Prostate gland (tissue), 2 donors: Measurements from ENCODE around the gene PROM2. TPM values are rescaled to one million over a fixed set of nuclear protein-coding genes. Genes with fewer than 3 reads are reported as not detected.

Experiments used
- DNase-seq: peaks from one replicate; pipeline ENCODE4 v3.0.0-alpha.2; 2019; ENCODE audit warnings: low spot score
- H3K27ac ChIP-seq, 2 donors: fragments of 200-600 bp; sonication (generic); 2 replicates each; pipeline ENCODE4 v1.5.1; 2017 to 2019
- H3K27me3 ChIP-seq: fragments of 200-600 bp; sonication (generic); replicated peaks from 2 replicates; pipeline ENCODE4 v1.5.1; 2019; ENCODE audit not compliant: insufficient read depth
- H3K36me3 ChIP-seq, 2 donors: fragments of 200-600 bp; sonication (generic); 1 replicate in 1 of 2; 2 replicates in 1 of 2; pipeline versions ENCODE4 v1.5.1 to v1.8.1; 2017 to 2019
- H3K4me1 ChIP-seq: fragments of 200-600 bp; sonication (generic); replicated peaks from 2 replicates; pipeline ENCODE4 v1.5.1; 2019
- H3K4me3 ChIP-seq, 2 donors: fragments of 200-600 bp; sonication (generic); 2 replicates each; pipeline ENCODE4 v1.5.1; 2017 to 2019
- H3K9me3 ChIP-seq: fragments of 200-600 bp; sonication (generic); 2 replicates; pipeline ENCODE4 v1.5.1; 2017
- CTCF ChIP-seq, 4 experiments: fragments of 200-600 bp in 2 of 4; fragments of 450-650 bp in 2 of 4; sonication (generic) in 2 of 4; IDR thresholded peaks; 1 replicate in 3 of 4; 2 replicates in 1 of 4; pipeline ENCODE4 v1.5.1; 2016 to 2019; ENCODE audit warnings: antibody characterized with exemption in 4 of 4, mild to moderate bottlenecking in 2 of 4, moderate library complexity in 2 of 4
- POLR2A ChIP-seq: fragments of 450-650 bp; IDR thresholded peaks from one replicate; pipeline ENCODE4 v1.6.1; 2016; ENCODE audit warnings: antibody characterized with exemption, mild to moderate bottlenecking
- POLR2AphosphoS5 ChIP-seq: sonication (generic); formaldehyde crosslinking; IDR thresholded peaks from one replicate; pipeline ENCODE4 v1.6.1; 2017; ENCODE audit warnings: antibody characterized with exemption
- WGBS: methylation state at CpG from one replicate; pipeline ENCODE4 v1.1.5; 2018; 5-methylcytosine and 5-hydroxymethylcytosine counted together
- intact Hi-C: fragments of 100-400 bp; cut with DNase I; formaldehyde crosslinking; loops from one replicate; pipeline ENCODE4 v1.14.2; 2022
- total RNA-seq, 2 donors: library from RNA; depleted of rRNA; stranded (reverse); fragments of >200 nt; gene quantifications; one replicate each; pipeline ENCODE4 v1.1.0, GENCODE V29; 2016

Gene PROM2
- total RNA-seq, 2 donors from 2014 or later: 43.4 to 80.1 TPM

- TF ChIP-seq POLR2A (no peak), POLR2AphosphoS5 (no peak), CTCF (IDR thresholded peaks at IDR 0.05) (no peak)
- intact Hi-C loops: no loop called here
- DNase-seq: no peak
These were observed 39.9 kb upstream of the PROM2 start for GRCh38 chr2:95234286-95234785.

GRCh38 chr2:95234816-95235215 is 39.4 kb upstream of the PROM2 start:
- intact Hi-C loops: no loop called here
- WGBS: 94% methylated on average over 3 of the region's 3 CpGs
- no peak for DNase-seq
- H3K4me1 ChIP-seq: no peaks in the 10 kb centered on the region
- no peaks in the 10 kb centered on the region for H3K36me3 ChIP-seq
- no peak for TF ChIP-seq CTCF (IDR thresholded peaks at IDR 0.05)
- no peak for TF ChIP-seq POLR2AphosphoS5
- no peak for TF ChIP-seq POLR2A
- H3K27me3 ChIP-seq: no peaks in the 10 kb centered on the region
- no peak overlapping the region for H3K4me3 ChIP-seq
- no peaks in the 10 kb centered on the region for H3K9me3 ChIP-seq
- H3K27ac ChIP-seq: no peak overlapping the region

More at GRCh38 chr2:95234286-95234785, 39.9 kb upstream of the PROM2 start:
- no peaks in the 10 kb centered on the region for H3K36me3 ChIP-seq
- 79% methylated on average over 5 of the region's 5 CpGs for WGBS
- no peaks in the 10 kb centered on the region for H3K4me1 ChIP-seq
- H3K9me3 ChIP-seq: no peaks in the 10 kb centered on the region
- no peak overlapping the region for H3K27ac ChIP-seq
- H3K4me3 ChIP-seq: no peak overlapping the region
- H3K27me3 ChIP-seq: no peaks in the 10 kb centered on the region

- Histone ChIP-seq H3K27ac (no peak overlapping the region), H3K9me3 (no peaks in the 10 kb centered on the region), H3K4me3 (no peak overlapping the region), H3K36me3 (no peaks in the 10 kb centered on the region), H3K4me1 (no peaks in the 10 kb centered on the region), H3K27me3 (no peaks in the 10 kb centered on the region)
- DNase-seq: no peak
- no peak for TF ChIP-seq POLR2A
- no peak for TF ChIP-seq CTCF (IDR thresholded peaks at IDR 0.05)
- TF ChIP-seq POLR2AphosphoS5: no peak
- intact Hi-C loops: no loop called here
These were observed 36.1 kb upstream of the PROM2 start for GRCh38 chr2:95238131-95238530.

GRCh38 chr2:95240091-95240490 is 34.2 kb upstream of the PROM2 start:
- no peaks in the 10 kb centered on the region for H3K4me1 ChIP-seq

More at GRCh38 chr2:95240091-95240490, 34.2 kb upstream of the PROM2 start:
- Histone ChIP-seq H3K36me3 (no peaks in the 10 kb centered on the region), H3K4me3 (no peak overlapping the region), H3K27me3 (no peaks in the 10 kb centered on the region), H3K9me3 (no peaks in the 10 kb centered on the region), H3K27ac (no peak overlapping the region)
- no peak for DNase-seq
- no peak for TF ChIP-seq POLR2A
- TF ChIP-seq CTCF (IDR thresholded peaks at IDR 0.05): no peak
- no peak for TF ChIP-seq POLR2AphosphoS5
- 89% methylated on average over 5 of the region's 5 CpGs for WGBS
- intact Hi-C loops: no loop called here
